Adrenal gland (tissue), 5 donors: Measurements from ENCODE around the gene LDAH.

Source experiments
- POLR2A ChIP-seq, 2 donors: fragments of 450-650 bp; IDR thresholded peaks; one replicate each; pipeline ENCODE4 v1.6.1; 2017; ENCODE audit warnings: antibody characterized with exemption in 2 of 2, mild to moderate bottlenecking in 2 of 2, moderate library complexity in 1 of 2
- TF ChIP-seq, protein P1 (sequence below), 6 experiments: fragments of 450-650 bp in 4 of 6; fragments of 200-600 bp in 2 of 6; sonication (generic) in 1 of 6; IDR thresholded peaks; 1 replicate in 5 of 6; 2 replicates in 1 of 6; pipeline versions ENCODE4 v1.5.1 to v1.8.0; 2016 to 2021; ENCODE audit warnings: antibody characterized with exemption in 6 of 6, mild to moderate bottlenecking in 2 of 6, moderate library complexity in 1 of 6
- donor health status: DM: no; HTN: no; CAD: no.

DNA sequence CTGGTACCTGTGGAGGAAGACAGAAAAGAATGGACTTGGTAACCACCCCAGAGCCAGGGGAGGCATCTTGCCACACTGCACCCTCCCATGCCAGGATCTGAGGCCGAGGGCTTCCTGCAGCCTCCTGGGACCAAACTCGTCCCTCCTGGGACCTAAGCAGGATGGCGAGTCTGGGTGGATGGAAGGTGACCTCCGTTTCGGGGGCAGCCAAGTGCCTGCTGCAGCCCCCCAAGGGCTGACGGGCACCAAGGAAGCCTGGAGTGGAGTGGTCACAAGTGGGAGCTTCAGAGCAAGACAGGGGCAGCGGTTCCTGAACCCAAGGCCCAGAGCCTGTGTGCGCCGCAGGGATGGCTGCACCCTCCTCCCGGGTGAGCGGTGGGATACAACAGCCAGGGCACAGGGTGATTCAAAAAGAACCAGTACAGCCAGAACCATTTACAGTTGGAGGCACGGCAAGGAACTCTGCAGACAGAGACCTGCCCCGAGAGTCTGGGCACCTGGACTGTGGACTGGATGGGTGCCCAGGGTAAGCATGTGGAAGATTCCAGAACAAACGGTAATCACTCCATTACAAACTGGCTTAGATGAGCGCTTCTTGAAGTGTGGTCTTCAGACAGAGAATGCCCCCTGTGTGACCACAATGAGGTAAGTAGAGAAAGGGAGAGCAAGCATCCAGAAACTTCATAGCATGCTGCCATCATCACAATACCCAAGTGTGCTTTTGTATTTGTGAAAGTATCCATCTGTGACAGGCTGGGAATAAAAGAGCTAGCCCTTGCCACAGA lies 184.1 kb downstream of the LDAH start:
- TF ChIP-seq, protein P1, sequence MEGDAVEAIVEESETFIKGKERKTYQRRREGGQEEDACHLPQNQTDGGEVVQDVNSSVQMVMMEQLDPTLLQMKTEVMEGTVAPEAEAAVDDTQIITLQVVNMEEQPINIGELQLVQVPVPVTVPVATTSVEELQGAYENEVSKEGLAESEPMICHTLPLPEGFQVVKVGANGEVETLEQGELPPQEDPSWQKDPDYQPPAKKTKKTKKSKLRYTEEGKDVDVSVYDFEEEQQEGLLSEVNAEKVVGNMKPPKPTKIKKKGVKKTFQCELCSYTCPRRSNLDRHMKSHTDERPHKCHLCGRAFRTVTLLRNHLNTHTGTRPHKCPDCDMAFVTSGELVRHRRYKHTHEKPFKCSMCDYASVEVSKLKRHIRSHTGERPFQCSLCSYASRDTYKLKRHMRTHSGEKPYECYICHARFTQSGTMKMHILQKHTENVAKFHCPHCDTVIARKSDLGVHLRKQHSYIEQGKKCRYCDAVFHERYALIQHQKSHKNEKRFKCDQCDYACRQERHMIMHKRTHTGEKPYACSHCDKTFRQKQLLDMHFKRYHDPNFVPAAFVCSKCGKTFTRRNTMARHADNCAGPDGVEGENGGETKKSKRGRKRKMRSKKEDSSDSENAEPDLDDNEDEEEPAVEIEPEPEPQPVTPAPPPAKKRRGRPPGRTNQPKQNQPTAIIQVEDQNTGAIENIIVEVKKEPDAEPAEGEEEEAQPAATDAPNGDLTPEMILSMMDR (IDR thresholded peaks at IDR 0.05): no peak
- TF ChIP-seq POLR2A (IDR thresholded peaks at IDR 0.05): no peak
